HFFc6 (cell line): ENCODE data around the gene BCAS3. TPM values are rescaled to one million over a fixed set of nuclear protein-coding genes. Genes with fewer than 3 reads are reported as not detected.
A peak's percentile ranks its signal among the peaks of the same experiment; 100 is the strongest.

Experiments
- DNase-seq: peaks from one replicate; pipeline ENCODE4 v3.0.0-alpha.2; 2018
- H3K27ac Mint-ChIP-seq: 2 replicates; pipeline ENCODE4 v1.8.0; 2020; ENCODE audit warnings: mild to moderate bottlenecking, mixed read lengths
- H3K27me3 Mint-ChIP-seq: 2 replicates; pipeline ENCODE4 v1.8.0; 2021; ENCODE audit warnings: mild to moderate bottlenecking, moderate library complexity, mixed read lengths; ENCODE audit not compliant: insufficient read depth
- H3K36me3 Mint-ChIP-seq: 2 replicates; pipeline ENCODE4 v1.8.0; 2021; ENCODE audit warnings: low read depth, mixed read lengths
- H3K4me1 Mint-ChIP-seq: 2 replicates; pipeline ENCODE4 v1.8.0; 2020; ENCODE audit warnings: low read depth, mixed read lengths
- H3K4me3 Mint-ChIP-seq: 2 replicates; pipeline ENCODE4 v1.8.0; 2020; ENCODE audit warnings: mild to moderate bottlenecking, moderate library complexity, mixed read lengths
- H3K9me3 Mint-ChIP-seq: 2 replicates; pipeline ENCODE4 v1.8.0; 2020; ENCODE audit warnings: mild to moderate bottlenecking, mixed read lengths
- CTCF ChIP-seq: fragments of 200-600 bp; sonication (generic); IDR thresholded peaks from 2 replicates; pipeline ENCODE4 v1.5.0; 2021; ENCODE audit warnings: antibody characterized with exemption, mild to moderate bottlenecking
- total RNA-seq, 6 experiments: library from RNA; stranded (reverse); fragmentation: NEBNext Ultra II Directional; extraction: Animal tissue kit (Norgen Biotek cat#: 25700); gene quantifications; 2 replicates in 1 of 6; 3 replicates in 5 of 6; pipeline ENCODE4 v1.2.3, GENCODE V29; 2021

Gene BCAS3
- total RNA-seq, 6 experiments from 2014 or later, result 9.8 to 13.8 (median 12.0) TPM

GRCh38 chr17:61247439-61247838 is 569.8 kb downstream of the BCAS3 start:
- peak overlapping the region; percentile 35; the same call in 1 of the 2 replicates for H3K27ac Mint-ChIP-seq
- H3K9me3 Mint-ChIP-seq, result no peaks in the 10 kb centered on the region
- no peak overlapping the region for H3K4me3 Mint-ChIP-seq
- H3K27me3 Mint-ChIP-seq, result no peaks in the 10 kb centered on the region; the same call in 1 of the 2 replicates
- H3K36me3 Mint-ChIP-seq, result no peaks in the 10 kb centered on the region
- no peak for TF ChIP-seq CTCF
- peak; percentile 56 for DNase-seq
- H3K4me1 Mint-ChIP-seq, result peaks cover 54% of the 10 kb centered on the region

- Mint-ChIP-seq H3K9me3 (no peaks in the 10 kb centered on the region), H3K27me3 (no peaks in the 10 kb centered on the region; the same call in 1 of the 2 replicates), H3K27ac (peak overlapping the region; percentile 73), H3K4me3 (no peak overlapping the region), H3K4me1 (peaks cover 61% of the 10 kb centered on the region), H3K36me3 (no peaks in the 10 kb centered on the region)
- peak; percentile 16 for DNase-seq
- no peak for TF ChIP-seq CTCF
These were observed 570.7 kb downstream of the BCAS3 start for GRCh38 chr17:61248399-61248798.

GRCh38 chr17:61249649-61250299 is 572.1 kb downstream of the BCAS3 start:
- H3K4me3 Mint-ChIP-seq, result peak overlapping the region; percentile 86
- DNase-seq, result no peak
- H3K9me3 Mint-ChIP-seq, result no peaks in the 10 kb centered on the region
- peak overlapping the region; percentile 96 for H3K27ac Mint-ChIP-seq
- H3K27me3 Mint-ChIP-seq, result no peaks in the 10 kb centered on the region; the same call in 1 of the 2 replicates
- TF ChIP-seq CTCF, result no peak
- H3K4me1 Mint-ChIP-seq, result peaks cover 70% of the 10 kb centered on the region
- H3K36me3 Mint-ChIP-seq, result no peaks in the 10 kb centered on the region

GRCh38 chr17:61250335-61250890 is 572.8 kb downstream of the BCAS3 start:
- Mint-ChIP-seq H3K9me3 (no peaks in the 10 kb centered on the region), H3K27me3 (no peaks in the 10 kb centered on the region; the same call in 1 of the 2 replicates), H3K4me1 (peaks cover 76% of the 10 kb centered on the region), H3K36me3 (no peaks in the 10 kb centered on the region), H3K27ac (peak overlapping the region; percentile 96), H3K4me3 (peak overlapping the region; percentile 86)
- TF ChIP-seq CTCF, result no peak
- peak; percentile 69 for DNase-seq

- Mint-ChIP-seq H3K36me3 (no peaks in the 10 kb centered on the region), H3K4me3 (peak overlapping the region; percentile 86), H3K9me3 (no peaks in the 10 kb centered on the region), H3K27ac (peak overlapping the region; percentile 96), H3K4me1 (peaks cover 74% of the 10 kb centered on the region), H3K27me3 (no peaks in the 10 kb centered on the region; the same call in 1 of the 2 replicates)
- TF ChIP-seq CTCF, result no peak
- peak; percentile 92 for DNase-seq
These were observed 574.6 kb downstream of the BCAS3 start for GRCh38 chr17:61251939-61252865.
